ENCODE data around the gene LYZL2.

- no peak for TF ChIP-seq CTCF (conservative IDR thresholded peaks at IDR 0.05 in 1 of 2, IDR thresholded peaks at IDR 0.05 in 1 of 2; ENCODE audit: extremely low read depth in 1 of 2, insufficient read depth in 1 of 2, low read depth in 1 of 2, low read length in 2 of 2)
- TF ChIP-seq EZH2 (IDR thresholded peaks at IDR 0.05; ENCODE audit: borderline replicate concordance, low read length) = no peak
Observed at GRCh38 chr10:30562787-30563186, 66.8 kb downstream of the LYZL2 start.
